Brain microvascular endothelial cell (primary cell): Measurements from ENCODE around the gene CTDNEP1.

ENCODE experiments used
- DNase-seq: peaks from one replicate; pipeline ENCODE4 v3.0.0-alpha.2; 2020
- H3K27ac ChIP-seq: fragments of 250-450 bp; sonication (Bioruptor Pico); 2 replicates; pipeline ENCODE4 v1.5.1; 2020; ENCODE audit warnings: mild to moderate bottlenecking, moderate library complexity
- H3K27me3 ChIP-seq: fragments of 250-450 bp; sonication (Bioruptor Pico); replicated peaks from 2 replicates; pipeline ENCODE4 v1.5.1; 2020; ENCODE audit warnings: mild to moderate bottlenecking
- H3K36me3 ChIP-seq: fragments of 250-450 bp; sonication (Bioruptor Pico); replicated peaks from 2 replicates; pipeline ENCODE4 v1.5.1; 2020; ENCODE audit warnings: mild to moderate bottlenecking
- H3K4me3 ChIP-seq: 2 replicates; pipeline ENCODE4 v1.5.1; 2011; ENCODE audit warnings: low read depth, mild to moderate bottlenecking, control low read depth, low read length, moderate library complexity
- in situ Hi-C: cut with HindIII; loops from 2 replicates; pipeline ENCODE4 v1.10.0; 2017; ENCODE audit warnings: low sequenced_read_pairs, low pct_ligation_motif_present
- TF ChIP-seq, protein P1 (sequence below): IDR thresholded peaks from 2 replicates; pipeline ENCODE4 v1.5.1; 2011; ENCODE audit warnings: low read depth, mild to moderate bottlenecking, moderate library complexity, low read length, control low read depth, inconsistent platforms; ENCODE audit errors: missing control alignments

The CTDNEP1 gene

DNA sequence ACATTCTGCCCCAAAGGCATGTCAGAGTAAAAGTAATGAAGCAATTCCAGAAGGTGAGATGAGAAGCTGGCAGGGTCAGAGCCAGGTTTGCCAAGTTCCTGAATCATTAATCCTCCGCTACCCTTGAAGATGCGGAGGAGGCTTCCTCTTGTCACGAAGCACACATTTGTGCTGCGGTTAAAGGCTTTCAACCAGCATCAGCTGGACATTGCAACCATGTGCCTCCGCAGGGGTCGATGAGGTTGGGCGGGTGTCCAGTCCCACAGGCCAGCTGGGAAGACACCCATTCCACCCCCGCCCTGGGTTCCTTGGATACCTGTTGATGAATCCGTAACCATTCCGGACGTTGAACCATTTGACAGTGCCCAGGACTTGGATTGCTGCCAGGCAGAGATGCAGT lies 41.6 kb upstream of the CTDNEP1 start:
- no peaks in the 10 kb centered on the region for H3K36me3 ChIP-seq
- no peak overlapping the region for H3K4me3 ChIP-seq
- H3K27ac ChIP-seq, result no peak overlapping the region
- TF ChIP-seq, protein P1, sequence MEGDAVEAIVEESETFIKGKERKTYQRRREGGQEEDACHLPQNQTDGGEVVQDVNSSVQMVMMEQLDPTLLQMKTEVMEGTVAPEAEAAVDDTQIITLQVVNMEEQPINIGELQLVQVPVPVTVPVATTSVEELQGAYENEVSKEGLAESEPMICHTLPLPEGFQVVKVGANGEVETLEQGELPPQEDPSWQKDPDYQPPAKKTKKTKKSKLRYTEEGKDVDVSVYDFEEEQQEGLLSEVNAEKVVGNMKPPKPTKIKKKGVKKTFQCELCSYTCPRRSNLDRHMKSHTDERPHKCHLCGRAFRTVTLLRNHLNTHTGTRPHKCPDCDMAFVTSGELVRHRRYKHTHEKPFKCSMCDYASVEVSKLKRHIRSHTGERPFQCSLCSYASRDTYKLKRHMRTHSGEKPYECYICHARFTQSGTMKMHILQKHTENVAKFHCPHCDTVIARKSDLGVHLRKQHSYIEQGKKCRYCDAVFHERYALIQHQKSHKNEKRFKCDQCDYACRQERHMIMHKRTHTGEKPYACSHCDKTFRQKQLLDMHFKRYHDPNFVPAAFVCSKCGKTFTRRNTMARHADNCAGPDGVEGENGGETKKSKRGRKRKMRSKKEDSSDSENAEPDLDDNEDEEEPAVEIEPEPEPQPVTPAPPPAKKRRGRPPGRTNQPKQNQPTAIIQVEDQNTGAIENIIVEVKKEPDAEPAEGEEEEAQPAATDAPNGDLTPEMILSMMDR, result no peak
- peaks cover 53% of the 10 kb centered on the region for H3K27me3 ChIP-seq
- in situ Hi-C loops, result no loop called here
- DNase-seq, result no peak

DNA sequence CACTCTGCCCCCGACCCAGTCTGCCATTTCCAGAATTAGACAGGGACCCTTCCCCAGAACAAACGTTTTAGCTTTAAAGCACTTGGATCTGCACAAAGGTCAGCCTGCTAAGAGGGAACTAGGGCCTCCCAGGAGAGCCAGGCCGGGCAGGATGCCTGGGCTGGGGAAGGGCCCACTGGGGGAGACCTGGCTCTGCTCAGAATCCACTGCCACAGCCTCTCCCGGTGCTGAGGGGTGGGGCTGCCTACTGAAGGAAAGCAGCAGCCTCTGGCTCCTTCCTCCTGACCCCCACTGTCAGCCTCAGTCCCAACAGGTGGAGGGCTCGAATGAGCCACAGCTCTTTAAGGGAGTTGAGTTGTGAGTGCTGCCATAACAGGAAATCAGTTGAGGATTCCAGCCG lies 41.2 kb upstream of the CTDNEP1 start:
- no peak for DNase-seq
- TF ChIP-seq, protein P1, result no peak
- in situ Hi-C loops, result no loop called here
- H3K36me3 ChIP-seq, result no peaks in the 10 kb centered on the region
- no peak overlapping the region for H3K4me3 ChIP-seq
- no peak overlapping the region for H3K27ac ChIP-seq
- H3K27me3 ChIP-seq, result peaks cover 58% of the 10 kb centered on the region

DNA sequence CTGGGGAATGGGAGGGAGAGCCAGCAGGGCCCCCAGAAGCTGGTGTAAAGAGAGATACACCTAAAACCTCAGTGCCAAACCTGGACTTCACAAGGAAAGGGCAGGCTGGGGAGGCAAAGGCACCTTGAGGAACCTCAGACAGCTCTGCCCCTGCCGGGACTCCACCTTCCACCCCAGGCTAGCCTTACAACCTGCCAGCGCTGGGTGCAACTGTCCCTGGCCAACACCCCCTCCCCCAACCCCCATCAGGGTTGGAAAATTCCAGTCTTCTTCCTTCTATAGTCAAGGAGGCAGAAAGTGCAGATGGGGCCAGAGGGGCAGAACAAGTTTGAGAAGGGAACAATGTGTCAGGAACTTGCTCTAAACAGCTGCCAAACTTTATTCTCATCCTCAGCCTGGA lies 40.7 kb upstream of the CTDNEP1 start:
- Histone ChIP-seq H3K27me3 (peaks cover 60% of the 10 kb centered on the region), H3K36me3 (no peaks in the 10 kb centered on the region), H3K27ac (no peak overlapping the region), H3K4me3 (no peak overlapping the region)
- in situ Hi-C loops, result no loop called here
- no peak for DNase-seq
- TF ChIP-seq, protein P1, result no peak

DNA sequence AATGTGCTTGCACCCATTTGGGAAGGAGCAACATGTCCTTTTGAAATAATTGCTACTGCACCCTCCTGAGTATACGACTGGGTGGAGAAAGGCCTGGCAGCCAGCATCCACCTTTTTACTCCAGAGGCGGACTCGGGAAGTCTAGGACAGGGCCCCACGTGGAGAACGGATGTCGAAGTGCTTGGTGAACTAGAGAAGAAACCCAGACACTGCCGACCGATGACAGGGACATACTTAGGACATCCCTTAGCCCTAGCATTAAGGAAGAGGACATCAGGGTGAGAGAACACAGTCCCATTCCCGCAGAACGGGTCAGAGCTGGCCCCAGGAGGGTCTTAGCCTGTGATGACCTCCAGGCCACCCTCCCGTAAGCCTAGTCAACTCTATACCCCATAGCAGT lies 39.2 kb upstream of the CTDNEP1 start:
- Histone ChIP-seq H3K4me3 (no peak overlapping the region), H3K27me3 (peaks cover 60% of the 10 kb centered on the region), H3K36me3 (no peaks in the 10 kb centered on the region), H3K27ac (no peak overlapping the region)
- in situ Hi-C loops, result no loop called here
- no peak for DNase-seq
- TF ChIP-seq, protein P1, result no peak

DNA sequence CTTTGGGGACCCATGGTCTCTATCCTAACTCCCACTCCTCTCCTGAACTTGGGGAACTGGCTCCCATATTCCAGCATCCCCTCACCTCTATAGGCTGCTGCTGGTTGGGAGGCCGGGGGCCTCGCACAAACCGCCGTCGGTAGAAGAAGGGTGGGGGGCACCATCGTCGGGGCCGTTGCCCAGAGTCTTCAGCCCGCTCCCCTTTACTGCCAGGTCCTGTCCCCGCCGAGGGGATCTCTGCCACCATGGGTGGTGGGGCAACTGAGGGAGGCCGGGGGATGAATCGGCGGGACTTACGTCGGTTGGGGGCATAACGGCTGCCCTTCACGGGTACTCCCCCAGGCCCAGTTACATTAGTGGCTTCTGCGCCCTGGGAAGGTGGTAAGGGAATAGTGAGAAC lies 38.6 kb upstream of the CTDNEP1 start:
- TF ChIP-seq, protein P1, result no peak
- no peaks in the 10 kb centered on the region for H3K36me3 ChIP-seq
- no peak overlapping the region for H3K27ac ChIP-seq
- no peak overlapping the region for H3K4me3 ChIP-seq
- peaks cover 57% of the 10 kb centered on the region for H3K27me3 ChIP-seq
- DNase-seq, result no peak
- in situ Hi-C loops, result no loop called here

DNA sequence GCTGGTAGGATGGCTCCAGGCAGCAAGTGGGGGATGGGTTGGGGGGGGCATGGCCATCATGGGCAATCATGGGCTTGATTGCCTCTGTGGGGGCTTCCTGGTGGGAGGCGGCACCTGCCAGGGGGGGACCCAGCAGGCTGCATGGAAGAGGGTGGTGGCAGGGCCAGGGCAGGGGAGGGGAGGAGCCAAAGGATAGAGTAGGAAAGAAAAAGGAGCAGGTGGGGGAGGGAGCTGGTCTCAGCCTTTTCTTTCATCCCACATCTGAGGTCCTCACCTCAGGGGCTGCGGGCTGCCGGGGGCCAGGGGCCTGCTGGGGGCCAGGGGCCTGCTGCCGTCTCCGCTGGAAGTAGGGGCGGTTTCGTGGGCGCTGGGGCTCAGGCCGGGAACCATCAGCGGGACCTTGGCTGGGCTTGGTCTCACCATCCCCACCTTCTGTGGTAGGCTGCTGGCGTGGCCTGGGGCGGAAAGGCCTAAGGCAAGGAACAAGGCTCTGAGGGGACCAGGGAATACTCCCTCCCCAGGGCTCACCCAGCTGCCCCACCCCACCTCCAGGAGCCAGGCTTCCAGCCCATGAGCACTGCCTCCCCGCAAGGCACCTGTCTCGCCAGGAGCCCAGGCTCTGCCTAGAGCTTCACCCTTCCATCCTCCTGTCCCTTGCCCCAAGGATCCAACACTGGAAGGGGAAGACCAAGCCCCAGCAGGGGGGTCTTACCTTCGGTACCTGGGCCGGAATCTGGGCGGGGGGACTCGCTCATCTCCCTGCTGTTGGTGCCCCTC lies 37.9 kb upstream of the CTDNEP1 start:
- DNase-seq, result no peak
- no peak overlapping the region for H3K27ac ChIP-seq
- H3K27me3 ChIP-seq, result peaks cover 52% of the 10 kb centered on the region
- H3K36me3 ChIP-seq, result no peaks in the 10 kb centered on the region
- TF ChIP-seq, protein P1, result no peak
- H3K4me3 ChIP-seq, result no peak overlapping the region
- in situ Hi-C loops, result no loop called here
